Measurements from ENCODE around the gene ATP2B1. TPM values are rescaled to one million over a fixed set of nuclear protein-coding genes. Genes with fewer than 3 reads are reported as not detected.

The ATP2B1 gene
- total RNA-seq, 3 donors from 2014 or later = 22.6 to 24.5 (median 23.5) TPM

DNA sequence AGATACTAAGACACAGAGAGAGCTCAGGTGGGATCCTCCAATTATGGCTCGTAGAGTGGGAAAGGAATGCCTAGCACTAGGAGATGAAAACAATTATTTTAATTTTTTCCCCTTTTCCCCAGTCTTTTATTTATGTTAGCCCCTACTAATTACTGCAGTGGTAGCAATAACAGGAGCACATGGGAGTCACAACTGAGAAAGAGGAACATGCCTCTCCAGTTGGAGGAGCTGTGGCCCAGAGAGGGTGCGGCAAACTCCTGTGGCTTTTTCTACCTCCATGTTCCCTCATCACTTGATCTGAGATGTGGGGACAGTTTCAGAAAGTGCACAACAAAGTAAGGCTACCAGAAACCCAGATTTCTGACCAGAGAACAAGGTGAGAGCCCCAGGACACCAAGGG lies 156.9 kb downstream of the ATP2B1 start:
- Mint-ChIP-seq H3K4me1 (ENCODE audit: low read depth) (no peaks in the 10 kb centered on the region), H3K9me3 (peaks cover 5% of the 10 kb centered on the region), H3K4me3 (no peak overlapping the region), H3K27me3 (ENCODE audit: low read depth) (peaks cover 3% of the 10 kb centered on the region), H3K36me3 (ENCODE audit: insufficient read depth) (peaks cover 4% of the 10 kb centered on the region)
- DNase-seq = no peak
- no peak for ATAC-seq

DNA sequence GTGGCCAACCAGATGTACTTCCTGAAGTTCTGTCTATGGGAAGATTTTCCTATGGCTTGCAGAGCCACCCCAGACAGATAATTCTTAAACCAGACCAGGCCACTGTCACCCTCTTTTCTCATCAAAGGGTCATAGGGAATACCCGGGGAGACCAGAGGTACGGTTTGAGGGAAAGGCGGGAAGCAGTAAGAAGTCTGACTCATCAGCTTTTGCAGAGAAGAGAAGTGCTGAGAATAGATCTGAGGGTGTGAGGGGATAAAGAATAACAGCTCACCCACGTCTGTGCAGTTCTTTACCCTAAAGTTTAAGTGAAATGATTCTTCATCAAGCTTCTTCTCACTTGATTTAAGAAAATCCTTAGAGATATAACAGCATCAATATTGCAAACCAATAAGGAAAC lies 161.5 kb downstream of the ATP2B1 start:
- no peak for ATAC-seq
- Mint-ChIP-seq H3K9me3 (no peaks in the 10 kb centered on the region), H3K27me3 (ENCODE audit: low read depth) (peaks cover 3% of the 10 kb centered on the region), H3K4me1 (ENCODE audit: low read depth) (peaks cover 6% of the 10 kb centered on the region), H3K36me3 (ENCODE audit: insufficient read depth) (no peaks in the 10 kb centered on the region), H3K4me3 (no peak overlapping the region)
- DNase-seq = no peak

DNA sequence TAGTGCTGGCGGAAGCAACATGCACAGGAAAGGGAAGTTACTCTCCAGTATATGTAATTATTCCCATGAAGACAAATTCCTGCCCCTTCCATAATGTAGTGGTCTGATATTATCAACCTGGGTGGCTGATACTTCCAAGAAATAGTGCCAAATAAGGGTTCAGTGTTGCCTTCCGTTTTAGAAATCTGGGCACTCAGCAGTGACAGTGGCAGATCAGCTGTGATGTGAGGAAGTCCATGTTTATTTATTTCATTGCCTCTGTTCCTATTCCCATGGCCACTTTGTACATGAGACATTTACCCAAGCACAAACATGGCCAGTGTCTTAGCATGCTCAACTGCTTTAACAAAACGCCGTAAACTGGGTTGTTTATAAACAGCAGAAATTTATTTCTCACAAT lies 162.5 kb downstream of the ATP2B1 start:
- H3K4me1 Mint-ChIP-seq (ENCODE audit: low read depth) = peaks cover 6% of the 10 kb centered on the region
- ATAC-seq = no peak
- H3K4me3 Mint-ChIP-seq = no peak overlapping the region
- H3K36me3 Mint-ChIP-seq (ENCODE audit: insufficient read depth) = no peaks in the 10 kb centered on the region
- no peak for DNase-seq
- H3K9me3 Mint-ChIP-seq = no peaks in the 10 kb centered on the region
- H3K27me3 Mint-ChIP-seq (ENCODE audit: low read depth) = peaks cover 3% of the 10 kb centered on the region

DNA sequence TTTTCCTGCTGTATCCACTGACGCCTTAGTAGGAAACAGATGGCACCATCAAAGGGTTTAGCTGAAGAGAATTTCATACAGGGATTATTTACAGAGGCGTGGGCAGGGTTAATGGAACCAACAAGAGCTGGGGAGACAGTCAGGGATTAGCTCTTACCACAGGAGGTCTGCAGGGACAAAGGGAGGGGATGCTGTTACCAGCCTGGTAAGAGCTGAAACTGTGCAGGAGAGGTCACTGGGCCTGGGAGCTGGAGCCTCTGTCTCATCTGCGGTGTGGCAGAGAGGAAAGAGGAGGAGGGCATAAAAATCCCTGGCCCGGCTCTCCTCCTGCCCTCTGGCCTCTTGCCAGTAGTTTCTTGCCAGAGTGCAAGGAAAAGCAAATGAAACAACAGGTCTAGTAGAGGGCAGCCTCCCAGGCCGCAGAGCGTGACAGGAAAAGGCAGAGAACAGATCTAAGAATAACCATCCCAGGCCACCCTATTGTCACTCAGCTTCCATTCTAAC lies 163.9 kb downstream of the ATP2B1 start:
- no peak overlapping the region for H3K4me3 Mint-ChIP-seq
- no peak for DNase-seq
- peaks cover 6% of the 10 kb centered on the region for H3K4me1 Mint-ChIP-seq (ENCODE audit: low read depth)
- no peaks in the 10 kb centered on the region for H3K9me3 Mint-ChIP-seq
- ATAC-seq = no peak
- H3K27me3 Mint-ChIP-seq (ENCODE audit: low read depth) = peaks cover 3% of the 10 kb centered on the region
- H3K36me3 Mint-ChIP-seq (ENCODE audit: insufficient read depth) = no peaks in the 10 kb centered on the region

GRCh38 chr12:89544022-89544421 lies 164.6 kb downstream of the ATP2B1 start:
- Mint-ChIP-seq H3K9me3 (no peaks in the 10 kb centered on the region), H3K27me3 (ENCODE audit: low read depth) (peaks cover 3% of the 10 kb centered on the region), H3K4me3 (no peak overlapping the region), H3K4me1 (ENCODE audit: low read depth) (peaks cover 6% of the 10 kb centered on the region), H3K36me3 (ENCODE audit: insufficient read depth) (no peaks in the 10 kb centered on the region)
- no peak for DNase-seq
- ATAC-seq = no peak

DNA sequence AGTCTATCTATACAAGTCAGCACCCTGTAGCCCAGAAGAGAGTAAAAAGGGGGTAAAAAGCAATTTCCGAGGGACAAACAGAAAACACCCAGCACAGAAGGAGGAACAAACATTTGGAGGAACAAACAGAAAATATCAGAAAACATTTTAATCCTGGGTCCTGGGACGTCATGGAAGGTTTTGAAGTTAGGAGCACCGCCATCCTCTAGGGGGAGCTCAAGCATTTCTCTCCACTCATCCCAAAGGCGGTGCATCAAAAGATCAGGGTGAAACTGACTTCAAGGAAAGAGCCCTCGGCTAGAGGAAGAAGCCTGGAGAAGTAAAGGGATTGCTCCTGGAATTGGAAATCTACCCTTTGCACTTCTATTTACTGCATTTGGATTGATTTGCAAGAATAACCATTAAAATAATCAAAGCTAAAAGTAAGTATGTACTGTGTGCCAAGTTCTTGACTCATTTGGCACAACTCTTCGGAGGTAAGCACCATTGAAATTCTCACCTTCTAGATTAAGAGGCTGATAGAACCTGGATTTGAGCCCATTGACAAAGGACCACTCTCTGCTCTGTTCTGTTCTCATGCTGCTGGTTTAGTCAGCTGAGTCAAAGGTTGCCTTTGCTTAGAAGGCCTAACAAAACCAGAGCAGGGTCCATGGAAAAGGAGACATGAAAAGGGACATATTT lies 165.6 kb downstream of the ATP2B1 start:
- peak; percentile 55 for DNase-seq
- peaks cover 3% of the 10 kb centered on the region for H3K27me3 Mint-ChIP-seq (ENCODE audit: low read depth)
- ATAC-seq = peak; percentile 84 to 85
- no peak overlapping the region for H3K4me3 Mint-ChIP-seq
- H3K36me3 Mint-ChIP-seq (ENCODE audit: insufficient read depth) = no peaks in the 10 kb centered on the region
- H3K4me1 Mint-ChIP-seq (ENCODE audit: low read depth) = peaks cover 6% of the 10 kb centered on the region
- H3K9me3 Mint-ChIP-seq = no peaks in the 10 kb centered on the region

- no peak overlapping the region for H3K4me3 Mint-ChIP-seq
- H3K4me1 Mint-ChIP-seq (ENCODE audit: low read depth) = peaks cover 6% of the 10 kb centered on the region
- H3K27me3 Mint-ChIP-seq (ENCODE audit: low read depth) = no peaks in the 10 kb centered on the region
- DNase-seq (no peak), ATAC-seq (no peak)
- no peaks in the 10 kb centered on the region for H3K36me3 Mint-ChIP-seq (ENCODE audit: insufficient read depth)
- no peaks in the 10 kb centered on the region for H3K9me3 Mint-ChIP-seq
These were observed 166.4 kb downstream of the ATP2B1 start for GRCh38 chr12:89542236-89542635.

- Mint-ChIP-seq H3K36me3 (ENCODE audit: insufficient read depth) (peaks cover 3% of the 10 kb centered on the region), H3K4me3 (no peak overlapping the region), H3K4me1 (ENCODE audit: low read depth) (peaks cover 6% of the 10 kb centered on the region), H3K27me3 (ENCODE audit: low read depth) (no peaks in the 10 kb centered on the region), H3K9me3 (no peaks in the 10 kb centered on the region)
- ATAC-seq = no peak
- no peak for DNase-seq
These were observed 168.1 kb downstream of the ATP2B1 start for GRCh38 chr12:89540586-89540985.

DNA sequence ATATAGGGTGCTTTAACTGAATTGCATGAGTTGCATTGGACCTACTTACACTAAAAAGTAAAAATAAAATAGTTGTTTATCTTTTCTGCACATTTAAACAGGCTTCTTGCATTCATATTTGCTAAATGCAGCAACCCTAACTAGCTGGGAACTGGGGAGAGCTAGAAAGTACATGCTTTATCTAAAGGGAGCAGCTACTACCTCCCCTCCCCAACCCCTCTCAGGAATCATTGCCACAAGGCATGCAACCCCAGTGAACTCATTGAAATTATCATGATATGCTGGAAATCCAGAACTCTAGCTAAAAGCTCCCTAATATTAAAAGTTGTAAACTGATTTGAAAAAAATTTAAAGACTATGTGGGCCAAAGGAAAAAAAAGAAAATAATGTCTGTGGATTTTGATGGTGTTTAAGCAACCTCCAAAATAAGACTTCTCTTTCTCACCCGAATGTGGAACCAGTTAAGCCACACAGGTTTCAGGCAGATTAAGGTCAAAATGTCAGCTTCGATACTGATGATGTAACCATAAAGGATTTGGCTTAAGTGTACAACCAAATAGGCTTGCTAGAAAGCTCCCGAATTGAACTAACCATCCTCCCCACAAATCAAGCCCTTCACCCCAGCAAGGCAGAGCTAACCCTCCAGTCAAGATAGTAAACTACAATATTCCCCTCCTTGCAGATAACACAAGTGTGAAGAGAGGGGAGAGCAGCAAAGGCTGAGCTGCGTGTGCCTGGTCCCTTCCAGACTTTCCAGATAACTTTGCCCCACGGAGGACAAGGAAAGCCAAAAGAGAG lies 169.0 kb downstream of the ATP2B1 start:
- Mint-ChIP-seq H3K27me3 (ENCODE audit: low read depth) (no peaks in the 10 kb centered on the region), H3K36me3 (ENCODE audit: insufficient read depth) (peaks cover 3% of the 10 kb centered on the region), H3K4me1 (ENCODE audit: low read depth) (peaks cover 6% of the 10 kb centered on the region), H3K4me3 (no peak overlapping the region), H3K9me3 (no peaks in the 10 kb centered on the region)
- ATAC-seq = no peak
- no peak for DNase-seq

DNA sequence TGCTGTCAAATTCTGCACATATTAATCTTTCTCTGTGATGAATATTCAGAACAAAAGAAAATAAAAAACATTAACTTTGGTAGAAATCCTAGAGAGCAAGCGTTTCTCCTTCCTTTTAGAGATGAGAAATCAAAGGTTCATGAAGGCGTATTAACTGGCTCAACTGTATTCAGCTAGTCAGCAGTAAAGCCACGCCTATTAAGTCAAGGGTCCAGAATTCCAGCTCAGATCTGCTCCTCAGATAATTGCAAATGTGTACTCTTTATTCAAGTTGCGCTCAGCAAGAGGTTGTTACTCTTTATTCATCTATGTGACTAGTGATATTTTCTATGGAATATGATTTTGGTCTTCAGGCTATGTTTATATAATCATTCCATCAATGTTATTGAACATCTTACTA lies 169.7 kb downstream of the ATP2B1 start:
- Mint-ChIP-seq H3K4me3 (no peak overlapping the region), H3K36me3 (ENCODE audit: insufficient read depth) (peaks cover 4% of the 10 kb centered on the region), H3K4me1 (ENCODE audit: low read depth) (peaks cover 6% of the 10 kb centered on the region), H3K27me3 (ENCODE audit: low read depth) (no peaks in the 10 kb centered on the region), H3K9me3 (no peaks in the 10 kb centered on the region)
- ATAC-seq = no peak
- no peak for DNase-seq

Other genes starting within 250 kb of the ATP2B1 start
- gene GALNT4, start 184.0 kb downstream of the ATP2B1 start, total RNA-seq = 1 to 10 TPM; 4.1 to 7.1 (median 5.5) TPM
- 10 to 100 TPM; 12.2 to 14.5 (median 12.9) TPM for gene POC1B, start 182.8 kb downstream of the ATP2B1 start, total RNA-seq

All from activated T-cell treated with anti-CD3 and anti-CD28 coated beads, Interleukin-2, amount 50 U/mL, for 4 hours (primary cell).